SW 1271 (cell line): ENCODE results near the gene ATP6V1G3.
"Not testable (repeated sequence)": the region's sequence is repeated elsewhere in the genome, so short reads cannot be mapped to it uniquely, and the experiment has no call there.

Source experiments
- DNase-seq, 2 experiments: peaks; one replicate each; lab custom pipeline; 2025; lab: John Stamatoyannopoulos, UW

The ATP6V1G3 gene

GRCh38 chr1:198496216-198497143, 44.0 kb downstream of the ATP6V1G3 start:
- no peak for DNase-seq

GRCh38 chr1:198495631-198496030, 44.8 kb downstream of the ATP6V1G3 start:
- no peak for DNase-seq

GRCh38 chr1:198494658-198495103, 45.8 kb downstream of the ATP6V1G3 start:
- no peak for DNase-seq

GRCh38 chr1:198494139-198494538, 46.3 kb downstream of the ATP6V1G3 start:
- DNase-seq: no peak

GRCh38 chr1:198493329-198493728, 47.2 kb downstream of the ATP6V1G3 start:
- no peak for DNase-seq

- DNase-seq: no peak
These were observed 47.6 kb downstream of the ATP6V1G3 start for GRCh38 chr1:198492872-198493271.

GRCh38 chr1:198491596-198491995, 48.9 kb downstream of the ATP6V1G3 start:
- no peak for DNase-seq

- no peak for DNase-seq
These were observed 49.5 kb downstream of the ATP6V1G3 start for GRCh38 chr1:198491028-198491427.

- no peak for DNase-seq
These were observed 50.3 kb downstream of the ATP6V1G3 start for GRCh38 chr1:198490224-198490623.

GRCh38 chr1:198486903-198487302, 53.6 kb downstream of the ATP6V1G3 start:
- no peak for DNase-seq

GRCh38 chr1:198483645-198484044, 56.8 kb downstream of the ATP6V1G3 start:
- no peak for DNase-seq

- no peak for DNase-seq
These were observed 57.5 kb downstream of the ATP6V1G3 start for GRCh38 chr1:198483006-198483405.

- no peak for DNase-seq
These were observed 58.8 kb downstream of the ATP6V1G3 start for GRCh38 chr1:198481661-198482060.

GRCh38 chr1:198480876-198481275, 59.6 kb downstream of the ATP6V1G3 start:
- DNase-seq: no peak

GRCh38 chr1:198477354-198477753, 63.1 kb downstream of the ATP6V1G3 start:
- DNase-seq: not testable (repeated sequence)
